WERI-Rb-1 (cell line): ENCODE data around the gene ADAM12.

Experiments used
- DNase-seq: peaks from one replicate; pipeline ENCODE4 v3.0.0-alpha.2; 2020
- H3K27ac ChIP-seq: fragments of 250-450 bp; sonication (Bioruptor Pico); 2 replicates; pipeline ENCODE4 v1.5.1; 2020; ENCODE audit warnings: mild to moderate bottlenecking, moderate library complexity
- H3K27me3 ChIP-seq: fragments of 250-450 bp; sonication (Bioruptor Pico); 2 replicates; pipeline ENCODE4 v1.5.1; 2021; ENCODE audit warnings: mild to moderate bottlenecking, low read depth, moderate library complexity; ENCODE audit not compliant: insufficient read depth, severe bottlenecking
- H3K36me3 ChIP-seq: fragments of 250-450 bp; sonication (Bioruptor Pico); 2 replicates; pipeline ENCODE4 v1.5.1; 2020; ENCODE audit warnings: mild to moderate bottlenecking, moderate library complexity
- H3K4me3 ChIP-seq: 2 replicates; pipeline ENCODE4 v1.5.1; 2011; ENCODE audit warnings: low read depth, mild to moderate bottlenecking, control low read depth, low read length
- H3K9me3 ChIP-seq: fragments of 250-450 bp; sonication (Bioruptor Pico); 2 replicates; pipeline ENCODE4 v1.5.1; 2021; ENCODE audit warnings: mild to moderate bottlenecking, moderate library complexity; ENCODE audit not compliant: severe bottlenecking
- CTCF ChIP-seq: IDR thresholded peaks from 2 replicates; pipeline ENCODE4 v1.5.1; 2011; ENCODE audit warnings: low read depth, mild to moderate bottlenecking, control low read depth, inconsistent platforms, low read length

The ADAM12 gene

GRCh38 chr10:126431816-126432215, 43.5 kb upstream of the ADAM12 start:
- no peak for TF ChIP-seq CTCF
- no peak overlapping the region for H3K4me3 ChIP-seq
- no peaks in the 10 kb centered on the region for H3K36me3 ChIP-seq
- DNase-seq: no peak
- H3K9me3 ChIP-seq: no peaks in the 10 kb centered on the region
- H3K27me3 ChIP-seq: no peaks in the 10 kb centered on the region
- no peak overlapping the region for H3K27ac ChIP-seq

- Histone ChIP-seq H3K27ac (no peak overlapping the region), H3K4me3 (no peak overlapping the region), H3K9me3 (no peaks in the 10 kb centered on the region), H3K27me3 (no peaks in the 10 kb centered on the region), H3K36me3 (no peaks in the 10 kb centered on the region)
- DNase-seq: no peak
- no peak for TF ChIP-seq CTCF
Measured at GRCh38 chr10:126430512-126430911, 42.2 kb upstream of the ADAM12 start.

GRCh38 chr10:126429275-126429674, 41.0 kb upstream of the ADAM12 start:
- H3K27me3 ChIP-seq: no peaks in the 10 kb centered on the region
- H3K36me3 ChIP-seq: no peaks in the 10 kb centered on the region
- TF ChIP-seq CTCF: no peak
- H3K27ac ChIP-seq: no peak overlapping the region
- no peak overlapping the region for H3K4me3 ChIP-seq
- H3K9me3 ChIP-seq: no peaks in the 10 kb centered on the region
- DNase-seq: no peak

GRCh38 chr10:126425489-126426065, 37.3 kb upstream of the ADAM12 start:
- Histone ChIP-seq H3K9me3 (peaks cover 10% of the 10 kb centered on the region), H3K27ac (no peak overlapping the region), H3K36me3 (no peaks in the 10 kb centered on the region), H3K27me3 (no peaks in the 10 kb centered on the region), H3K4me3 (no peak overlapping the region)
- no peak for DNase-seq
- TF ChIP-seq CTCF: no peak

GRCh38 chr10:126425032-126425431, 36.8 kb upstream of the ADAM12 start:
- no peak for DNase-seq
- H3K27me3 ChIP-seq: no peaks in the 10 kb centered on the region
- no peak overlapping the region for H3K27ac ChIP-seq
- no peak overlapping the region for H3K4me3 ChIP-seq
- peaks cover 10% of the 10 kb centered on the region for H3K9me3 ChIP-seq
- TF ChIP-seq CTCF: no peak
- H3K36me3 ChIP-seq: no peaks in the 10 kb centered on the region

GRCh38 chr10:126423732-126424491, 35.6 kb upstream of the ADAM12 start:
- DNase-seq: no peak
- Histone ChIP-seq H3K36me3 (no peaks in the 10 kb centered on the region), H3K27me3 (no peaks in the 10 kb centered on the region), H3K9me3 (peaks cover 10% of the 10 kb centered on the region), H3K4me3 (no peak overlapping the region), H3K27ac (no peak overlapping the region)
- no peak for TF ChIP-seq CTCF
